ENCODE measurements around the gene TTC27.
"Not testable (repeated sequence)": the region's sequence is repeated elsewhere in the genome, so short reads cannot be mapped to it uniquely, and the experiment has no call there.

The TTC27 gene

GRCh38 chr2:32742376-32742775 is 114.5 kb downstream of the TTC27 start:
- ATAC-seq (replicated peaks) = no peak
- peaks cover 9% of the 10 kb centered on the region in 2 donors for H3K4me1 Mint-ChIP-seq
- no peak for DNase-seq
- peaks cover 37 to 63% of the 10 kb centered on the region in 2 donors for H3K36me3 Mint-ChIP-seq
- peaks cover 3 to 5% of the 10 kb centered on the region in 2 donors for H3K9me3 Mint-ChIP-seq
- H3K27ac Mint-ChIP-seq = no peak overlapping the region
- no peaks in the 10 kb centered on the region for H3K27me3 Mint-ChIP-seq
- H3K4me3 Mint-ChIP-seq = no peak overlapping the region

DNA sequence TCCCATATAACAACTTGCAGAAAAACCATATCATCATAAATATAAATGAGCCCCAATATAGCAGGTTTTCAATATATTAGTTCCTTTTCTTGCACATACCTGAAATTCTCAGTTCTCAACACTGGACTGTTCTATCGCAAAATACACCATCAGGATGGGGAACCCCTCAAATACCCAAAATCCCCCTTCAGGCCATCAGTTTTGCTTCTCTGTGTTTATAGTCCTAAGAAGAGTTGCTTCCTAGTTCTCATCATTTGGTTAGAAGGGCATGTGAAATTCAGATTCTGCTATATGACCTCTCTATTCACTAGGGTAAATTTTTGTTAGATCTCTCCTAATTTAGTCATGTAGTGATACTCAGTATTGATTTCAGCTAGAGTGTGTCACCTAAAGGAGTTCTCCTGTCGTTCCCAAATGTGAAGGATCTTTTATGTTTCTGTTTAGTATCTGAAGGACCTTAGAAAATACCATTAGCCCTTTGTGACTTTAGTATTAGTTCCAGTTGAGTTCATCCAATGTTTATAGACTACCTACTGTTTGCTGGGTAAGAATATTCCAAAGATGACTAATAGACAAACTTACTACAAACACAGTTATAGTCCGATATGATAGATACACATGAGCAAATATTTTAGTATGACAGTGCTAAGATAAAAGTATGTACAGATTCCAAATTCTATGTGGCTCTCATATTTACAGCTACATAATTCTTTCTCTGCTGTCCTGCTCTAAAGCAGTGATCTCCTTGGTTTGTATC is 115.8 kb downstream of the TTC27 start:
- no peak for DNase-seq
- Mint-ChIP-seq H3K9me3 (peaks cover 3 to 5% of the 10 kb centered on the region in 2 donors), H3K4me1 (peaks cover 9% of the 10 kb centered on the region in 2 donors), H3K27me3 (no peaks in the 10 kb centered on the region), H3K4me3 (no peak overlapping the region), H3K27ac (peak overlapping the region; percentile 33), H3K36me3 (peaks cover 44 to 66% of the 10 kb centered on the region in 2 donors)
- ATAC-seq (replicated peaks) = peak; percentile 68 to 81

- H3K36me3 Mint-ChIP-seq = peaks cover 56 to 69% of the 10 kb centered on the region in 2 donors
- no peaks in the 10 kb centered on the region for H3K27me3 Mint-ChIP-seq
- H3K4me1 Mint-ChIP-seq = peaks cover 9% of the 10 kb centered on the region in 2 donors
- DNase-seq (no peak), ATAC-seq (replicated peaks) (peak in 1 of 2 donors; percentile 75)
- peaks cover 3 to 5% of the 10 kb centered on the region in 2 donors for H3K9me3 Mint-ChIP-seq
- H3K27ac Mint-ChIP-seq = no peak overlapping the region
- no peak overlapping the region for H3K4me3 Mint-ChIP-seq
Observed at GRCh38 chr2:32745191-32745590, 117.3 kb downstream of the TTC27 start.

DNA sequence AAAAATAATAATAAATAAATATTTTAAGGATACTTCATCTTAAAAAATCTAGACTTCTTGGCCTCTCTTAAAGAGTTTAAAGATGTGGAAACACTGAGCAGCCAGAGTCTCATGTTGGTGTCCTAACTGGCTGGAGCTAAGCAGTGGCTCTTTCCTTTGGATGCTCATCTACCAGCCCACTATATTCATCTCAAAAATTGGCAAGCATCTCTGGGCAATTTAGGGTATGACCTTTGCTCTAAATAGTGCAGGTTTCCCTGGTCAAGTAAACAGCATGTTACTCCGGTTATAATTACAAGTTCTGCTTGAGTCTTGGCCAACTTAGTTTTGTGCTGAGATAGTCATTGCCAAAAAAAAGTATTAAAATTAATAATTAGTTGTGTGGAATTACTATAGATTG is 117.8 kb downstream of the TTC27 start:
- Mint-ChIP-seq H3K4me1 (peaks cover 9% of the 10 kb centered on the region in 2 donors), H3K27me3 (no peaks in the 10 kb centered on the region), H3K9me3 (peaks cover 3 to 5% of the 10 kb centered on the region in 2 donors), H3K36me3 (peaks cover 56 to 69% of the 10 kb centered on the region in 2 donors), H3K4me3 (no peak overlapping the region), H3K27ac (no peak overlapping the region)
- ATAC-seq (replicated peaks) (no peak), DNase-seq (no peak)

DNA sequence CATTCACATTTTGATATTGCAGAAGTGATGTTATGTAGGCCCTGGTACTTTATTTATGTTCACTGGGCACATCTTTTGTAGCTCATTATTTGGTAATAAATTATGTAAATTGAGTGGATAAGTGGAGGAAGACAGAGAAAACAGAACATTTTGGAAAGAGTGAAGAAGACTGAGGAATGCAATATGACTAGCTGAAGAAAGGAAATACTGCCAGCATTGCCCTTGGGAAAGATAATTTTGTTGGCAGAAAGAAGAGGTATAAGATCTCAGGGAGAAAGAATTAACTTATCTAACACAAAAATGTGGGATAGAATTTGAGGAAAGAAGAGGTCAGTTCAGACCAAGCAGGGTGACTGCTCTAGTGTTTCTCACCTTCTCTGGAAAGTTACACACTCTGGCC is 118.8 kb downstream of the TTC27 start:
- DNase-seq (no peak), ATAC-seq (replicated peaks) (no peak)
- Mint-ChIP-seq H3K36me3 (peaks cover 48 to 59% of the 10 kb centered on the region in 2 donors), H3K27ac (no peak overlapping the region), H3K4me3 (no peak overlapping the region), H3K4me1 (peaks cover 9% of the 10 kb centered on the region in 2 donors), H3K9me3 (peaks cover 3 to 5% of the 10 kb centered on the region in 2 donors), H3K27me3 (no peaks in the 10 kb centered on the region)

GRCh38 chr2:32748158-32748557 is 120.3 kb downstream of the TTC27 start:
- Mint-ChIP-seq H3K4me3 (no peak overlapping the region), H3K36me3 (peaks cover 48 to 59% of the 10 kb centered on the region in 2 donors), H3K4me1 (peaks cover 6 to 7% of the 10 kb centered on the region in 2 donors), H3K27ac (no peak overlapping the region), H3K9me3 (peaks cover 3 to 5% of the 10 kb centered on the region in 2 donors), H3K27me3 (no peaks in the 10 kb centered on the region)
- no peak for ATAC-seq (replicated peaks)
- DNase-seq = no peak

DNA sequence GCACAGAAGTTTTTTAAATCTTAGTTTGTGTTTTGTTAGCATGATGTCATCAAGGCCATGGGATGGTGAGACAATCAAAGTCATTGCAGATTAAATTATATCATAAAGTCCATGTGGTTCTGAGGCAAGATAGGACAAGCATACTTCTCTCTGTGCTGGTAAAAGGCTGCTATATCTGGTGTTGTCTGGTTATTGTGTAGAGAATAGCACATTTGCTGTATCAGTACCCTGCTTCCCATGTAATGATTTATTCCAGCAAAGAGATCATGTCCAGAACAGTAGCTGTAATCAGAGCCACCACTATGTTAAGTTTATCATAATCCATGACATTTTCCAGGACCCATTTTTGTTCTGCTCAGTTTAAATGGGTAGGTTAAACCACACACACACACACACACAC is 123.0 kb downstream of the TTC27 start:
- Mint-ChIP-seq H3K9me3 (peaks cover 2 to 5% of the 10 kb centered on the region in 2 donors), H3K4me3 (no peak overlapping the region), H3K27me3 (no peaks in the 10 kb centered on the region), H3K36me3 (peaks cover 42 to 55% of the 10 kb centered on the region in 2 donors), H3K27ac (no peak overlapping the region), H3K4me1 (peaks cover 6 to 9% of the 10 kb centered on the region in 2 donors)
- ATAC-seq (replicated peaks) = no peak
- DNase-seq = no peak

GRCh38 chr2:32752205-32752604 is 124.4 kb downstream of the TTC27 start:
- Mint-ChIP-seq H3K9me3 (no peaks in the 10 kb centered on the region), H3K36me3 (peaks cover 38 to 55% of the 10 kb centered on the region in 2 donors), H3K27ac (no peak overlapping the region), H3K27me3 (no peaks in the 10 kb centered on the region), H3K4me1 (peaks cover 12% of the 10 kb centered on the region in 2 donors), H3K4me3 (no peak overlapping the region)
- no peak for DNase-seq
- no peak for ATAC-seq (replicated peaks)

- no peak for DNase-seq
- Mint-ChIP-seq H3K9me3 (no peaks in the 10 kb centered on the region), H3K36me3 (peaks cover 38 to 54% of the 10 kb centered on the region in 2 donors), H3K27me3 (no peaks in the 10 kb centered on the region), H3K4me3 (no peak overlapping the region), H3K27ac (no peak overlapping the region), H3K4me1 (peaks cover 12% of the 10 kb centered on the region in 2 donors)
- no peak for ATAC-seq (replicated peaks)
Observed at GRCh38 chr2:32752952-32753351, 125.1 kb downstream of the TTC27 start.

DNA sequence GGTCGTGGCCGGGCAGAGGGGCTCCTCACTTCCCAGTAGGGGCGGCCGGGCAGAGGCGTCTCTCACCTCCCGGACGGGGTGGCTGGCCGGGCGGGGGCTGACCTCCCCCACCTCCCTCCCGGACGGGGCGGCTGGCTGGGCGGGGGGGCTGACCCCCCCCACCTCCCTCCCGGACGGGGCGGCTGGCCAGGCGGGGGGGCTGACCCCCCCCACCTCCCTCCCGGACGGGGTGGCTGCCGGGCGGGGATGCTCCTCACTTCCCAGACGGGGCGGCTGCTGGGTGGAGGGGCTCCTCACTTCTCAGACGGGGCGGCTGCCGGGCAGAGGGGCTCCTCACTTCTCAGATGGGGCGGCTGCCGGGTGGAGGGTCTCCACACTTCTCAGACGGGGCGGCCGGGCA is 126.8 kb downstream of the TTC27 start:
- DNase-seq; H3K4me3 Mint-ChIP-seq; H3K9me3 Mint-ChIP-seq; H3K27ac Mint-ChIP-seq; H3K27me3 Mint-ChIP-seq; ATAC-seq (replicated peaks): not testable (repeated sequence)
- peaks cover 26 to 52% of the 10 kb centered on the region in 2 donors for H3K36me3 Mint-ChIP-seq
- peaks cover 12% of the 10 kb centered on the region in 2 donors for H3K4me1 Mint-ChIP-seq

GRCh38 chr2:32755666-32756065 is 127.8 kb downstream of the TTC27 start:
- no peak for DNase-seq
- Mint-ChIP-seq H3K9me3 (no peaks in the 10 kb centered on the region), H3K27ac (no peak overlapping the region), H3K27me3 (no peaks in the 10 kb centered on the region), H3K4me1 (peaks cover 12% of the 10 kb centered on the region in 2 donors), H3K4me3 (peak overlapping the region; percentile 33), H3K36me3 (peaks cover 25 to 53% of the 10 kb centered on the region in 2 donors)
- no peak for ATAC-seq (replicated peaks)

- no peak overlapping the region for H3K27ac Mint-ChIP-seq
- ATAC-seq (replicated peaks) (no peak), DNase-seq (no peak)
Observed at GRCh38 chr2:32756074-32756727, 128.4 kb downstream of the TTC27 start.

DNA sequence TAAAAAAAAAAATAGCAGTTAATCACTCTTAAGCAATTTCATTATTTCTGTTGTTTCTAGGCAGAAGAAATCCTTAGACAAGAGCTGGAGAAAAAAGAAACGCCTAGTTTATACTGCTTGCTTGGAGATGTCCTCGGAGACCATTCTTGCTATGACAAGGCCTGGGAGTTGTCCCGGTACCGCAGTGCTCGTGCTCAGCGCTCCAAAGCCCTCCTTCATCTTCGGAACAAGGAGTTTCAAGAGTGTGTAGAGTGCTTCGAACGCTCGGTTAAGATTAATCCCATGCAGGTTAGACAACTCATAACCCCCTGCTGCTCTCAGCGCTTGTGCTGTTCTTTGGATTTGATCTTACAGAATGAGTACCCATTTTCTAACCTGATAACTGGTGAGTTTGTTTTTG is 130.4 kb downstream of the TTC27 start:
- no peak overlapping the region for H3K27ac Mint-ChIP-seq
- peaks cover 12% of the 10 kb centered on the region in 2 donors for H3K4me1 Mint-ChIP-seq
- H3K36me3 Mint-ChIP-seq = peaks cover 40 to 65% of the 10 kb centered on the region in 2 donors
- no peak for DNase-seq
- no peak overlapping the region for H3K4me3 Mint-ChIP-seq
- no peaks in the 10 kb centered on the region for H3K27me3 Mint-ChIP-seq
- ATAC-seq (replicated peaks) = no peak
- no peaks in the 10 kb centered on the region for H3K9me3 Mint-ChIP-seq

More at GRCh38 chr2:32756074-32756727, 128.4 kb downstream of the TTC27 start:
- no peaks in the 10 kb centered on the region for H3K9me3 Mint-ChIP-seq
- peaks cover 12% of the 10 kb centered on the region in 2 donors for H3K4me1 Mint-ChIP-seq
- peaks cover 30 to 58% of the 10 kb centered on the region in 2 donors for H3K36me3 Mint-ChIP-seq
- no peaks in the 10 kb centered on the region for H3K27me3 Mint-ChIP-seq
- peak overlapping the region; percentile 33 for H3K4me3 Mint-ChIP-seq

GRCh38 chr2:32760628-32761027 is 132.8 kb downstream of the TTC27 start:
- no peaks in the 10 kb centered on the region for H3K9me3 Mint-ChIP-seq
- DNase-seq = no peak
- peaks cover 6 to 9% of the 10 kb centered on the region in 2 donors for H3K4me1 Mint-ChIP-seq
- no peak for ATAC-seq (replicated peaks)
- H3K36me3 Mint-ChIP-seq = peaks cover 35 to 62% of the 10 kb centered on the region in 2 donors
- no peak overlapping the region for H3K27ac Mint-ChIP-seq
- H3K27me3 Mint-ChIP-seq = no peaks in the 10 kb centered on the region
- H3K4me3 Mint-ChIP-seq = no peak overlapping the region

All from stimulated activated naive B cell treated with anti-CD40 and anti-IgM and Interleukin-4, amounts not matched to agents 10 μg/mL and 1 μg/mL and 100 μg/mL, for 72 hours (primary cell).